AG04450 (cell line): ENCODE data around the gene HOXB6. TPM values are rescaled to one million over a fixed set of nuclear protein-coding genes. Genes with fewer than 3 reads are reported as not detected.

Source experiments
- CTCF ChIA-PET: fragments of 300-600, 350-600 bp; formaldehyde crosslinking; extraction: SDS; loops from one replicate; lab custom pipeline; 2022; ENCODE audit warnings: antibody characterized with exemption, inconsistent platforms; lab: Charles Lee
- POLR2A ChIA-PET: fragments of 350-600 bp; formaldehyde crosslinking; extraction: SDS; loops from one replicate; lab custom pipeline; 2021; ENCODE audit warnings: antibody characterized with exemption, inconsistent platforms; lab: Yijun Ruan, JAX
- DNase-seq: peaks from one replicate; pipeline ENCODE4 v3.0.0-alpha.2; 2011; ENCODE audit warnings: low read depth, low spot score
- H3K27ac ChIP-seq: one replicate; pipeline ENCODE4 v1.5.1; 2012; ENCODE audit warnings: low read depth, low read length, control low read depth
- H3K27me3 ChIP-seq: one replicate; pipeline ENCODE4 v1.6.0; 2012; ENCODE audit warnings: low read length; ENCODE audit not compliant: control insufficient read depth, insufficient read depth
- H3K4me3 ChIP-seq: 2 replicates; pipeline ENCODE4 v1.5.1; 2011; ENCODE audit warnings: mild to moderate bottlenecking, low read depth, low read length, control low read depth
- H3K9me3 ChIP-seq: 2 replicates; pipeline ENCODE4 v1.5.1; 2012; ENCODE audit warnings: low read length; ENCODE audit not compliant: control insufficient read depth, insufficient read depth
- CTCF ChIP-seq: IDR thresholded peaks from 2 replicates; pipeline ENCODE4 v1.5.1; 2011; ENCODE audit warnings: low read depth, low read length, control low read depth, inconsistent platforms
- polyA plus RNA-seq: library from polyadenylated mRNA; depleted of rRNA; stranded (reverse); fragments of >200 nt; gene quantifications from 2 replicates; pipeline ENCODE4 v1.2.3, GENCODE V29; 2011

HOXB6 gene
- polyA plus RNA-seq, 1 experiment = 15.4 TPM

GRCh38 chr17:48549281-48549630, 55.5 kb downstream of the HOXB6 start:
- no peak for DNase-seq
- CTCF ChIA-PET = interaction anchor here (1.0 to 1.7 kb wide), 4 partner anchors 38 to 213 kb away, joined by 4 to 9 read pairs (median 5); partner anchors contain the start of gene HOXB5
- Histone ChIP-seq H3K27ac (peak overlapping the region; percentile 96), H3K27me3 (no peaks in the 10 kb centered on the region), H3K4me3 (no peak overlapping the region), H3K9me3 (no peaks in the 10 kb centered on the region; the same call in 1 of the 2 replicates)
- no peak for TF ChIP-seq CTCF
- POLR2A ChIA-PET = interaction anchor here (1.0 to 3.8 kb wide), 5 partner anchors 8 to 49 kb away, joined by 3 to 12 read pairs (median 4); no protein-coding TSS in a partner anchor

- H3K27ac ChIP-seq = peak overlapping the region; percentile 69
- DNase-seq = no peak
- TF ChIP-seq CTCF = no peak
- no peak overlapping the region for H3K4me3 ChIP-seq
- H3K27me3 ChIP-seq = no peaks in the 10 kb centered on the region
- H3K9me3 ChIP-seq = no peaks in the 10 kb centered on the region; the same call in 1 of the 2 replicates
- CTCF ChIA-PET = interaction anchor here (1.0 to 1.7 kb wide), 4 partner anchors 39 to 213 kb away, joined by 4 to 9 read pairs (median 5); partner anchors contain the start of gene HOXB5
- POLR2A ChIA-PET = interaction anchor here (1.0 to 3.8 kb wide), 6 partner anchors 8 to 50 kb away, joined by 3 to 12 read pairs (median 4); no protein-coding TSS in a partner anchor
These were observed 56.1 kb downstream of the HOXB6 start for GRCh38 chr17:48548523-48549280.

- peak overlapping the region; percentile 84 for H3K27ac ChIP-seq
- peak overlapping the region; percentile 47 for H3K4me3 ChIP-seq
- TF ChIP-seq CTCF = no peak
- ChIA-PET POLR2A (interaction anchor here (0.9 to 1.8 kb wide), 11 partner anchors 9 to 62 kb away, joined by 3 to 8 read pairs (median 3); no protein-coding TSS in a partner anchor), CTCF (interaction anchor here (1.2 to 1.6 kb wide), 4 partner anchors 55 to 212 kb away, joined by 4 to 5 read pairs (median 5); no protein-coding TSS in a partner anchor)
- H3K9me3 ChIP-seq = no peaks in the 10 kb centered on the region; the same call in 1 of the 2 replicates
- no peak for DNase-seq
- H3K27me3 ChIP-seq = no peaks in the 10 kb centered on the region
These were observed 56.8 kb downstream of the HOXB6 start for GRCh38 chr17:48547808-48548522.

GRCh38 chr17:48546924-48547807, 57.6 kb downstream of the HOXB6 start:
- peak overlapping the region; percentile 47 for H3K4me3 ChIP-seq
- no peak for TF ChIP-seq CTCF
- ChIA-PET POLR2A (interaction anchor here (0.6 to 2.1 kb wide), 13 partner anchors 10 to 125 kb away, joined by 3 to 11 read pairs (median 4); no protein-coding TSS in a partner anchor), CTCF (interaction anchor here (0.9 to 1.6 kb wide), 6 partner anchors 42 to 212 kb away, joined by 3 to 5 read pairs (median 3); no protein-coding TSS in a partner anchor)
- H3K27ac ChIP-seq = peak overlapping the region; percentile 84
- no peaks in the 10 kb centered on the region; the same call in 1 of the 2 replicates for H3K9me3 ChIP-seq
- no peak for DNase-seq
- H3K27me3 ChIP-seq = no peaks in the 10 kb centered on the region
